Osteoblast (primary cell): ENCODE data around the gene DCBLD2. TPM values are rescaled to one million over a fixed set of nuclear protein-coding genes. Genes with fewer than 3 reads are reported as not detected.

Experiments used
- DNase-seq: peaks from one replicate; pipeline ENCODE4 v3.0.0; 2011; ENCODE audit warnings: low spot score, mixed read lengths; ENCODE audit not compliant: insufficient read length; ENCODE audit errors: missing footprints
- H2AFZ ChIP-seq: 2 replicates; pipeline ENCODE4 v1.6.0; 2011; ENCODE audit warnings: mild to moderate bottlenecking, low read length
- H3K27ac ChIP-seq: 2 replicates; pipeline ENCODE4 v1.5.1; 2011; ENCODE audit warnings: mild to moderate bottlenecking, low read depth, low read length, moderate library complexity
- H3K27me3 ChIP-seq: 2 replicates; pipeline ENCODE4 v1.6.0; 2012; ENCODE audit warnings: mild to moderate bottlenecking, control low read depth, inconsistent platforms, low read length, moderate library complexity; ENCODE audit not compliant: insufficient read depth
- H3K36me3 ChIP-seq: 2 replicates; pipeline ENCODE4 v1.5.1; 2011; ENCODE audit warnings: mild to moderate bottlenecking, low read length, control low read depth, moderate library complexity; ENCODE audit not compliant: insufficient read depth
- H3K4me1 ChIP-seq: 2 replicates; pipeline ENCODE4 v1.5.1; 2011; ENCODE audit warnings: mild to moderate bottlenecking, low read length, control low read depth, moderate library complexity; ENCODE audit not compliant: insufficient read depth
- H3K4me2 ChIP-seq: 2 replicates; pipeline ENCODE4 v1.6.0; 2011; ENCODE audit warnings: mild to moderate bottlenecking, low read length; ENCODE audit not compliant: insufficient read depth
- H3K4me3 ChIP-seq: fragments of 200-600 bp; sonication (generic); 3 replicates; pipeline ENCODE4 v1.5.1; 2012; ENCODE audit warnings: mild to moderate bottlenecking, low read length, inconsistent platforms; ENCODE audit not compliant: insufficient read depth
- H3K79me2 ChIP-seq: 2 replicates; pipeline ENCODE4 v1.6.0; 2012; ENCODE audit warnings: mild to moderate bottlenecking, low read length, control low read depth, inconsistent platforms; ENCODE audit not compliant: insufficient read depth
- H3K9me3 ChIP-seq: 2 replicates; pipeline ENCODE4 v1.5.1; 2011; ENCODE audit warnings: low read depth, low read length, control low read depth
- H4K20me1 ChIP-seq: 2 replicates; pipeline ENCODE4 v1.6.0; 2012; ENCODE audit warnings: mild to moderate bottlenecking, low read length, control low read depth; ENCODE audit not compliant: insufficient read depth
- total RNA-seq: library from RNA; depleted of rRNA; stranded (reverse); fragments of >200 nt; gene quantifications from 2 replicates; pipeline ENCODE4 v1.2.3, GENCODE V29; 2012
- TF ChIP-seq, protein P1 (sequence below): IDR thresholded peaks from 2 replicates; pipeline ENCODE4 v1.5.1; 2011; ENCODE audit warnings: mild to moderate bottlenecking, low read depth, low read length, moderate library complexity; ENCODE audit errors: extremely low read depth

The DCBLD2 gene
- total RNA-seq, 1 donor: 187 TPM

DNA sequence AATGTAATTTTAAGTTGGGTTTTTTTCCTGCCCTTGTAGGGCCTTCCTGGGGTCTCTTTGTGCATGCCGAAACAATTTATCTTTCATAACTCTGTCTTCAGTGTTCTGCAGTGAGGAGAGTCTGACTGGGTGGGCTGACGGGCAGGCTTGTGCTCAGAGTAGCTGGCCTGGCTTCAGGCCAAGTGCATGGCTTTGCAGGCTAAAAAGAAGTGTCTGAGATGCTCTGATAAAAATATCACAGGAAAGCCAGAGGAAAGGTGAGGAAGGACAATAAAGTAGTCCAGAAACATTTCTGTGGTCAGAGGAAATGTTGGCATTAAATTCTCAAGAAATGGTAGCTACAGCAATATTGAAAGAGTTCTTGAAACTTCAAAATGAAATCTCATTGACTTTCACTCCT lies 112.8 kb downstream of the DCBLD2 start:
- peaks cover 37% of the 10 kb centered on the region for H3K4me1 ChIP-seq
- no peaks in the 10 kb centered on the region for H3K27me3 ChIP-seq
- no peak overlapping the region for H3K4me2 ChIP-seq
- no peaks in the 10 kb centered on the region for H3K79me2 ChIP-seq
- DNase-seq: no peak
- H4K20me1 ChIP-seq: peaks cover 4% of the 10 kb centered on the region
- H3K27ac ChIP-seq: no peak overlapping the region
- TF ChIP-seq, protein P1, sequence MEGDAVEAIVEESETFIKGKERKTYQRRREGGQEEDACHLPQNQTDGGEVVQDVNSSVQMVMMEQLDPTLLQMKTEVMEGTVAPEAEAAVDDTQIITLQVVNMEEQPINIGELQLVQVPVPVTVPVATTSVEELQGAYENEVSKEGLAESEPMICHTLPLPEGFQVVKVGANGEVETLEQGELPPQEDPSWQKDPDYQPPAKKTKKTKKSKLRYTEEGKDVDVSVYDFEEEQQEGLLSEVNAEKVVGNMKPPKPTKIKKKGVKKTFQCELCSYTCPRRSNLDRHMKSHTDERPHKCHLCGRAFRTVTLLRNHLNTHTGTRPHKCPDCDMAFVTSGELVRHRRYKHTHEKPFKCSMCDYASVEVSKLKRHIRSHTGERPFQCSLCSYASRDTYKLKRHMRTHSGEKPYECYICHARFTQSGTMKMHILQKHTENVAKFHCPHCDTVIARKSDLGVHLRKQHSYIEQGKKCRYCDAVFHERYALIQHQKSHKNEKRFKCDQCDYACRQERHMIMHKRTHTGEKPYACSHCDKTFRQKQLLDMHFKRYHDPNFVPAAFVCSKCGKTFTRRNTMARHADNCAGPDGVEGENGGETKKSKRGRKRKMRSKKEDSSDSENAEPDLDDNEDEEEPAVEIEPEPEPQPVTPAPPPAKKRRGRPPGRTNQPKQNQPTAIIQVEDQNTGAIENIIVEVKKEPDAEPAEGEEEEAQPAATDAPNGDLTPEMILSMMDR: no peak
- H3K9me3 ChIP-seq: no peaks in the 10 kb centered on the region
- H3K4me3 ChIP-seq: no peak overlapping the region
- H2AFZ ChIP-seq: no peak overlapping the region
- H3K36me3 ChIP-seq: no peaks in the 10 kb centered on the region

DNA sequence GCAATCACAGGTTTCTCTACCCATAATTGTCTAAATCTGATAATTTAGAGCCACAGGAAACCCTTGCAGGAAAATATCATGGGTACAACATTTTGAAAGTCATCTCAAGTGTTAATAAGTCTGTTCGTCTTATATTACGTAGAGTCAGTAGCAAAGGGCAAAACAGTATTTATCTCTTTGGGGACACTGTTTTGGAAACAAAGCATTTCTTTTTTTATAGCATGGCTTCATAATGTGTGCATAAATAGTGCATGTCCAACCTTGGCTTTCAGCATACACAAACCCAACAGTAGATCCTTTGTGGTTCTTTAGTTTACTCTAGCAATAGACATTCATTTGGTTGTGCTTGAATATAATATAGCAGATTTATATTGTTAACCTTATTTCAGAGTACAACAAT lies 114.3 kb downstream of the DCBLD2 start:
- Histone ChIP-seq H3K27me3 (no peaks in the 10 kb centered on the region), H3K4me2 (no peak overlapping the region), H3K36me3 (no peaks in the 10 kb centered on the region), H4K20me1 (peaks cover 4% of the 10 kb centered on the region), H3K27ac (no peak overlapping the region), H2AFZ (no peak overlapping the region), H3K4me1 (peaks cover 50% of the 10 kb centered on the region), H3K9me3 (no peaks in the 10 kb centered on the region), H3K4me3 (no peak overlapping the region), H3K79me2 (no peaks in the 10 kb centered on the region)
- TF ChIP-seq, protein P1: no peak
- no peak for DNase-seq

DNA sequence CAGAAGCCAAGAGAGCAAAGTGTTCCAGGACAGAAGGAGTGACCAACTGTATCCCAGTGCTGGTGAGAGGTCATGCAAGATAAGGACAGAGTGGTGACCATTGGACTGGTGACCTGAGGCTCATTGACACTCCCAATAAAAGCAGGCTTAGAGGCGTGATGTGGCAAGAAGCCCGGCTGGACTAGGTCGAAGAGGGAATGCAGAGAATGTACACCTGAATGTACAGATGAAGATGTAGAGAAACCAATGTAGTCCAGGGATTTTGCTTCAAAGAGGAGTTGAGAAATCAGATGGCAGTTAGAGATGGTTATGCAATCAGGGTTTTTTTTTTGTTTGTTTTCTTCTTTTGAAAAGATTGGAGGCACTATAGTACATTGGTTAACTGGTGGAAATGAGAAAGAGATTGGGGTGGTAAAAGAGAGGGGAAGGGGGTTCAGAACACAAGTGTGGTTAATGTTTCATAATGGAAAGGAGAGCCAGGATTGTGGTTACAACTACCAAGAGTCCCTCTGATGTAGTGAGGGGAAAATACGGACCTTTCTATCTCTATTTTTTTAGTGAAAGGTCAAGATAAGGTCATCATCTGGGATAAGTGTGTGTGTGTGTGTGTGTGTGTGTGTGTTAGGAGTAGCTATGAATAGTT lies 115.0 kb downstream of the DCBLD2 start:
- Histone ChIP-seq H3K36me3 (no peaks in the 10 kb centered on the region), H2AFZ (no peak overlapping the region), H3K4me1 (peaks cover 45% of the 10 kb centered on the region), H3K4me3 (no peak overlapping the region), H3K9me3 (no peaks in the 10 kb centered on the region), H3K27ac (peak overlapping the region; percentile 80), H3K27me3 (no peaks in the 10 kb centered on the region), H3K4me2 (no peak overlapping the region), H3K79me2 (no peaks in the 10 kb centered on the region), H4K20me1 (no peaks in the 10 kb centered on the region)
- DNase-seq: no peak
- TF ChIP-seq, protein P1: no peak

DNA sequence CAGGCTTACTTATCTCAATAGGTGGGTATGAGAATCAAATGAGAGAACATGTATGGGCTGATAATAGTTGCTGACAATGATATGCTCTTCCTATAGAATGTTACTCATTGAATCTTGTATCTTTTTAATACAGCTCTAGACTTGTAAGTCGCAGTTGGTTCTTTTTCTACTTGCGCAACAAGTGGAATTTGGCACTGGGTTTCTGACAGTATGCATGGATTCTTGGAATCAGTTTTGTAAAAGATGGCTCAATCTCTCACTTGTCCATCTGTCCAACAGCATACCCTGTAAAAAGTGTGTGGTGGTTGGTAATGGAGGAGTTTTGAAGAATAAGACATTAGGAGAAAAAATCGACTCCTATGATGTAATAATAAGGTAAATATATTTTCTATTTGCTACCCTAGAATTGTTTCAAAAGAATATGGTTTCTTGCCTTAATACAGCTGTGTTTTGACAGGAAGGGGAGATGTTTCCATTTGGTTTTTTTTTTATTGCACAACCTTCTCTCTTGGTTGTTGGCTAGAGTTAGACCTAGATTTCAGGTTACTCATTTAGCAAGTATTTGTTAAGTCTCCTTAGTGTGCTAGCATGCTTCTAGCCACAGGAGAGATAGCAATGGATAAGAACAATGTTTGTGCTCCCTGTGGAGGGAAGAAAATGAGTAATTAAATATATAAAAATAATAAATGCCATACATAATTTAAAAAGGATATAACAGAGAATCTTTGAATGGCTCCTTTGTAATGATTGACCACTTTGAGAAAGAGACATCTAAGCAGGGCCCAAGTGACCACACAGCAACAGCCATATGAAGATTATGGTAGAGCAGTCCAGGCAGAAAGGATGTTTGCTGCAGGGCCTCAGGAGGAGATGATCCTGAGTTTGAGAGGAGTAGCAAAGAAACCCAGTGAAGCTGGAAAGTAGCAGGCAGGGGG lies 116.6 kb downstream of the DCBLD2 start:
- no peaks in the 10 kb centered on the region for H3K36me3 ChIP-seq
- H4K20me1 ChIP-seq: no peaks in the 10 kb centered on the region
- no peak overlapping the region for H3K4me3 ChIP-seq
- peaks cover 53% of the 10 kb centered on the region for H3K4me1 ChIP-seq
- no peaks in the 10 kb centered on the region for H3K9me3 ChIP-seq
- DNase-seq: peak; percentile 22
- no peak overlapping the region for H2AFZ ChIP-seq
- no peaks in the 10 kb centered on the region for H3K79me2 ChIP-seq
- H3K4me2 ChIP-seq: peak overlapping the region; percentile 47
- TF ChIP-seq, protein P1: no peak
- no peaks in the 10 kb centered on the region for H3K27me3 ChIP-seq
- H3K27ac ChIP-seq: peak overlapping the region; percentile 80
